ENCODE data around the gene DPH7. TPM values are rescaled to one million over a fixed set of nuclear protein-coding genes. Genes with fewer than 3 reads are reported as not detected.

DPH7 gene
- total RNA-seq, 6 experiments from 2014 or later = 18.2 to 20.7 (median 20.1) TPM

GRCh38 chr9:137610944-137611343, 32.2 kb upstream of the DPH7 start:
- H3K4me3 Mint-ChIP-seq = no peak overlapping the region
- no peaks in the 10 kb centered on the region for H3K9me3 Mint-ChIP-seq
- no peak for TF ChIP-seq CTCF (IDR thresholded peaks at IDR 0.05)
- no peak for DNase-seq
- peaks cover 37% of the 10 kb centered on the region for H3K4me1 Mint-ChIP-seq (ENCODE audit: low read depth)
- H3K27ac Mint-ChIP-seq = peak overlapping the region; percentile 93
- H3K27me3 Mint-ChIP-seq (ENCODE audit: insufficient read depth) = peaks cover 3% of the 10 kb centered on the region; the same call in 1 of the 2 replicates
- peaks cover 3% of the 10 kb centered on the region; the same call in 1 of the 2 replicates for H3K36me3 Mint-ChIP-seq (ENCODE audit: low read depth)

GRCh38 chr9:137607141-137607857, 28.6 kb upstream of the DPH7 start:
- H3K4me1 Mint-ChIP-seq (ENCODE audit: low read depth) = peaks cover 25% of the 10 kb centered on the region
- H3K27ac Mint-ChIP-seq = peak overlapping the region; percentile 13
- H3K4me3 Mint-ChIP-seq = peak overlapping the region; percentile 82
- DNase-seq = peak; percentile 38
- H3K36me3 Mint-ChIP-seq (ENCODE audit: low read depth) = no peaks in the 10 kb centered on the region
- H3K27me3 Mint-ChIP-seq (ENCODE audit: insufficient read depth) = peaks cover 5% of the 10 kb centered on the region
- TF ChIP-seq CTCF (IDR thresholded peaks at IDR 0.05) = no peak
- H3K9me3 Mint-ChIP-seq = no peaks in the 10 kb centered on the region

- H3K27ac Mint-ChIP-seq = peak overlapping the region; percentile 13
Measured at GRCh38 chr9:137606734-137607138, 28.0 kb upstream of the DPH7 start.

GRCh38 chr9:137606005-137606621, 27.4 kb upstream of the DPH7 start:
- Mint-ChIP-seq H3K4me1 (ENCODE audit: low read depth) (peaks cover 13% of the 10 kb centered on the region), H3K27me3 (ENCODE audit: insufficient read depth) (peaks cover 4% of the 10 kb centered on the region; the same call in 1 of the 2 replicates), H3K36me3 (ENCODE audit: low read depth) (no peaks in the 10 kb centered on the region), H3K27ac (no peak overlapping the region), H3K9me3 (no peaks in the 10 kb centered on the region), H3K4me3 (peak overlapping the region; percentile 82)
- DNase-seq = no peak
- TF ChIP-seq CTCF (IDR thresholded peaks at IDR 0.05) = no peak

More at GRCh38 chr9:137606734-137607138, 28.0 kb upstream of the DPH7 start:
- no peaks in the 10 kb centered on the region for H3K9me3 Mint-ChIP-seq
- H3K36me3 Mint-ChIP-seq (ENCODE audit: low read depth) = no peaks in the 10 kb centered on the region
- H3K27me3 Mint-ChIP-seq (ENCODE audit: insufficient read depth) = peaks cover 4% of the 10 kb centered on the region; the same call in 1 of the 2 replicates
- no peak for DNase-seq
- TF ChIP-seq CTCF (IDR thresholded peaks at IDR 0.05) = no peak
- H3K4me1 Mint-ChIP-seq (ENCODE audit: low read depth) = peaks cover 19% of the 10 kb centered on the region
- peak overlapping the region; percentile 82 for H3K4me3 Mint-ChIP-seq

GRCh38 chr9:137605121-137606004, 26.6 kb upstream of the DPH7 start, which contains the start of gene ARRDC1:
Gene ARRDC1 (plus strand): TSS chr9:137605686. CDS start chr9:137605718, 32 bp downstream.
- Mint-ChIP-seq H3K27ac (no peak within 1 kb of the TSS), H3K27me3 (ENCODE audit: insufficient read depth) (peaks cover 4% of the 10 kb centered on the region; the same call in 1 of the 2 replicates), H3K9me3 (no peaks in the 10 kb centered on the region), H3K36me3 (ENCODE audit: low read depth) (no peaks in the 10 kb centered on the region), H3K4me1 (ENCODE audit: low read depth) (peaks cover 12% of the 10 kb centered on the region), H3K4me3 (peak within 1 kb of the TSS; percentile 82)
- TF ChIP-seq CTCF (IDR thresholded peaks at IDR 0.05) = no peak
- DNase-seq = peak; percentile 85

Data from HFFc6 (cell line).